Measurements from ENCODE around the gene CCDC83. TPM values are rescaled to one million over a fixed set of nuclear protein-coding genes. Genes with fewer than 3 reads are reported as not detected.
A peak's percentile ranks its signal among the peaks of the same experiment; 100 is the strongest.

The CCDC83 gene
- polyA plus RNA-seq, 1 of the 3 experiments (the other 2 are of a cell fraction): not detected

- no peaks in the 10 kb centered on the region for H3F3A ChIP-seq (replicated peaks; ENCODE audit: insufficient read depth)
- no peaks in the 10 kb centered on the region for H3K9me2 ChIP-seq
- H3K4me2 ChIP-seq: peak overlapping the region; percentile 85
- H3K9ac ChIP-seq: peak overlapping the region; percentile 77
- no peaks in the 10 kb centered on the region for H3K79me2 ChIP-seq (ENCODE audit: insufficient read depth)
- H3K9me3 ChIP-seq: no peaks in the 10 kb centered on the region
- H3K27me3 ChIP-seq (ENCODE audit: insufficient read depth): no peaks in the 10 kb centered on the region
- H3K4me3 ChIP-seq (ENCODE audit: low read depth in 2 of 2, low read length in 1 of 2): peak overlapping the region; percentile 53 to 64
- 12% methylated on average over 30 of the region's 62 CpGs for WGBS (ENCODE audit: low lambda C conversion rate)
- H2AFZ ChIP-seq (ENCODE audit: low read depth): peak overlapping the region; percentile 96
- CTCF ChIA-PET: interaction anchor here (0.6 to 2.2 kb wide), 66 partner anchors 9 to 962 kb away, joined by 3 to 37 read pairs (median 4); partner anchors contain the start of genes EED and TMEM126B
- DNase-seq: peak; percentile 95
- H3K36me3 ChIP-seq (replicated peaks in 1 of 2; ENCODE audit: control insufficient read depth in 1 of 2, insufficient read depth in 2 of 2, low read length in 1 of 2): no peaks in the 10 kb centered on the region
- H3K27ac ChIP-seq (ENCODE audit: low read depth in 2 of 2, low read length in 1 of 2): peak overlapping the region; percentile 57 to 76
- H3K4me1 ChIP-seq (ENCODE audit: control insufficient read depth in 1 of 2, insufficient read depth in 2 of 2, low read depth in 1 of 2, low read length in 1 of 2): peaks cover 0 to 8% of the 10 kb centered on the region in 2 experiments; a peak in 1 of 4 replicates
- no peaks in the 10 kb centered on the region for H4K20me1 ChIP-seq (ENCODE audit: insufficient read depth)
- POLR2A ChIA-PET: no interaction called here
- TF ChIP-seq TAF1 (IDR thresholded peaks at IDR 0.05; ENCODE audit: borderline replicate concordance, low read depth, low read length) (no peak), RCOR1 (IDR thresholded peaks at IDR 0.05; ENCODE audit: low read length) (0 out of 2 replicates have a peak, but pooled peaks have one; percentile 10), FOXM1 (IDR thresholded peaks at IDR 0.05; ENCODE audit: low read depth) (no peak), EZH2phosphoT487 (IDR thresholded peaks at IDR 0.05; ENCODE audit: borderline replicate concordance, low read depth) (no peak), EP300 (IDR thresholded peaks at IDR 0.05; ENCODE audit: borderline replicate concordance in 1 of 2, low read depth in 1 of 2, low read length in 1 of 2) (no peak), FOSL2 (IDR thresholded peaks at IDR 0.05; ENCODE audit: borderline replicate concordance, low read depth) (no peak), RXRA (IDR thresholded peaks at IDR 0.05; ENCODE audit: borderline replicate concordance, low read depth) (no peak), MXI1 (IDR thresholded peaks at IDR 0.05; ENCODE audit: low read depth, low read length) (peak; percentile 59; the same call in 1 of the 2 replicates), GABPA (IDR thresholded peaks at IDR 0.05; ENCODE audit: low read depth) (no peak), SIN3A (IDR thresholded peaks at IDR 0.05; ENCODE audit: borderline replicate concordance, low read depth, low read length) (peak; percentile 64; the same call in 1 of the 2 replicates), IRF3 (IDR thresholded peaks at IDR 0.05; ENCODE audit: low read depth, low read length) (no peak), TCF12 (IDR thresholded peaks at IDR 0.05) (peak; percentile 29; the same call in 1 of the 2 replicates), RAD21 (IDR thresholded peaks at IDR 0.05; ENCODE audit: low read length) (peak; percentile 88), CHD2 (IDR thresholded peaks at IDR 0.05; ENCODE audit: low read length, partially characterized antibody) (peak; percentile 11), POLR2AphosphoS5 (IDR thresholded peaks at IDR 0.05; ENCODE audit: low read depth, low read length) (0 out of 2 replicates have a peak, but pooled peaks have one; percentile 43), MAX (IDR thresholded peaks at IDR 0.05; ENCODE audit: low read depth) (peak; percentile 94)
- TF ChIP-seq, protein P1, sequence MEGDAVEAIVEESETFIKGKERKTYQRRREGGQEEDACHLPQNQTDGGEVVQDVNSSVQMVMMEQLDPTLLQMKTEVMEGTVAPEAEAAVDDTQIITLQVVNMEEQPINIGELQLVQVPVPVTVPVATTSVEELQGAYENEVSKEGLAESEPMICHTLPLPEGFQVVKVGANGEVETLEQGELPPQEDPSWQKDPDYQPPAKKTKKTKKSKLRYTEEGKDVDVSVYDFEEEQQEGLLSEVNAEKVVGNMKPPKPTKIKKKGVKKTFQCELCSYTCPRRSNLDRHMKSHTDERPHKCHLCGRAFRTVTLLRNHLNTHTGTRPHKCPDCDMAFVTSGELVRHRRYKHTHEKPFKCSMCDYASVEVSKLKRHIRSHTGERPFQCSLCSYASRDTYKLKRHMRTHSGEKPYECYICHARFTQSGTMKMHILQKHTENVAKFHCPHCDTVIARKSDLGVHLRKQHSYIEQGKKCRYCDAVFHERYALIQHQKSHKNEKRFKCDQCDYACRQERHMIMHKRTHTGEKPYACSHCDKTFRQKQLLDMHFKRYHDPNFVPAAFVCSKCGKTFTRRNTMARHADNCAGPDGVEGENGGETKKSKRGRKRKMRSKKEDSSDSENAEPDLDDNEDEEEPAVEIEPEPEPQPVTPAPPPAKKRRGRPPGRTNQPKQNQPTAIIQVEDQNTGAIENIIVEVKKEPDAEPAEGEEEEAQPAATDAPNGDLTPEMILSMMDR (IDR thresholded peaks at IDR 0.05): peak; percentile 61
- TF ChIP-seq, protein P2, sequence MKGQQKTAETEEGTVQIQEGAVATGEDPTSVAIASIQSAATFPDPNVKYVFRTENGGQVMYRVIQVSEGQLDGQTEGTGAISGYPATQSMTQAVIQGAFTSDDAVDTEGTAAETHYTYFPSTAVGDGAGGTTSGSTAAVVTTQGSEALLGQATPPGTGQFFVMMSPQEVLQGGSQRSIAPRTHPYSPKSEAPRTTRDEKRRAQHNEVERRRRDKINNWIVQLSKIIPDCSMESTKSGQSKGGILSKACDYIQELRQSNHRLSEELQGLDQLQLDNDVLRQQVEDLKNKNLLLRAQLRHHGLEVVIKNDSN (IDR thresholded peaks at IDR 0.05; ENCODE audit: borderline replicate concordance, low read depth): no peak
- TF ChIP-seq, protein P3, sequence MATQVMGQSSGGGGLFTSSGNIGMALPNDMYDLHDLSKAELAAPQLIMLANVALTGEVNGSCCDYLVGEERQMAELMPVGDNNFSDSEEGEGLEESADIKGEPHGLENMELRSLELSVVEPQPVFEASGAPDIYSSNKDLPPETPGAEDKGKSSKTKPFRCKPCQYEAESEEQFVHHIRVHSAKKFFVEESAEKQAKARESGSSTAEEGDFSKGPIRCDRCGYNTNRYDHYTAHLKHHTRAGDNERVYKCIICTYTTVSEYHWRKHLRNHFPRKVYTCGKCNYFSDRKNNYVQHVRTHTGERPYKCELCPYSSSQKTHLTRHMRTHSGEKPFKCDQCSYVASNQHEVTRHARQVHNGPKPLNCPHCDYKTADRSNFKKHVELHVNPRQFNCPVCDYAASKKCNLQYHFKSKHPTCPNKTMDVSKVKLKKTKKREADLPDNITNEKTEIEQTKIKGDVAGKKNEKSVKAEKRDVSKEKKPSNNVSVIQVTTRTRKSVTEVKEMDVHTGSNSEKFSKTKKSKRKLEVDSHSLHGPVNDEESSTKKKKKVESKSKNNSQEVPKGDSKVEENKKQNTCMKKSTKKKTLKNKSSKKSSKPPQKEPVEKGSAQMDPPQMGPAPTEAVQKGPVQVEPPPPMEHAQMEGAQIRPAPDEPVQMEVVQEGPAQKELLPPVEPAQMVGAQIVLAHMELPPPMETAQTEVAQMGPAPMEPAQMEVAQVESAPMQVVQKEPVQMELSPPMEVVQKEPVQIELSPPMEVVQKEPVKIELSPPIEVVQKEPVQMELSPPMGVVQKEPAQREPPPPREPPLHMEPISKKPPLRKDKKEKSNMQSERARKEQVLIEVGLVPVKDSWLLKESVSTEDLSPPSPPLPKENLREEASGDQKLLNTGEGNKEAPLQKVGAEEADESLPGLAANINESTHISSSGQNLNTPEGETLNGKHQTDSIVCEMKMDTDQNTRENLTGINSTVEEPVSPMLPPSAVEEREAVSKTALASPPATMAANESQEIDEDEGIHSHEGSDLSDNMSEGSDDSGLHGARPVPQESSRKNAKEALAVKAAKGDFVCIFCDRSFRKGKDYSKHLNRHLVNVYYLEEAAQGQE (IDR thresholded peaks at IDR 0.05; ENCODE audit: low read depth, low read length): peak; percentile 35; the same call in 1 of the 2 replicates
- TF ChIP-seq, protein P4, sequence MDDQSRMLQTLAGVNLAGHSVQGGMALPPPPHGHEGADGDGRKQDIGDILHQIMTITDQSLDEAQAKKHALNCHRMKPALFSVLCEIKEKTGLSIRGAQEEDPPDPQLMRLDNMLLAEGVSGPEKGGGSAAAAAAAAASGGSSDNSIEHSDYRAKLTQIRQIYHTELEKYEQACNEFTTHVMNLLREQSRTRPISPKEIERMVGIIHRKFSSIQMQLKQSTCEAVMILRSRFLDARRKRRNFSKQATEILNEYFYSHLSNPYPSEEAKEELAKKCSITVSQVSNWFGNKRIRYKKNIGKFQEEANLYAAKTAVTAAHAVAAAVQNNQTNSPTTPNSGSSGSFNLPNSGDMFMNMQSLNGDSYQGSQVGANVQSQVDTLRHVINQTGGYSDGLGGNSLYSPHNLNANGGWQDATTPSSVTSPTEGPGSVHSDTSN (IDR thresholded peaks at IDR 0.05): no peak
- TF ChIP-seq, protein P5, sequence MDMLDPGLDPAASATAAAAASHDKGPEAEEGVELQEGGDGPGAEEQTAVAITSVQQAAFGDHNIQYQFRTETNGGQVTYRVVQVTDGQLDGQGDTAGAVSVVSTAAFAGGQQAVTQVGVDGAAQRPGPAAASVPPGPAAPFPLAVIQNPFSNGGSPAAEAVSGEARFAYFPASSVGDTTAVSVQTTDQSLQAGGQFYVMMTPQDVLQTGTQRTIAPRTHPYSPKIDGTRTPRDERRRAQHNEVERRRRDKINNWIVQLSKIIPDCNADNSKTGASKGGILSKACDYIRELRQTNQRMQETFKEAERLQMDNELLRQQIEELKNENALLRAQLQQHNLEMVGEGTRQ (IDR thresholded peaks at IDR 0.05; ENCODE audit: borderline replicate concordance, low read depth, low read length): no peak
Measured at GRCh38 chr11:85854557-85855340, 434 bp upstream of the CCDC83 start.
